Cardiac muscle cell (in vitro differentiated cells and primary cell): ENCODE measurements around the gene UBE2D3. TPM values are rescaled to one million over a fixed set of nuclear protein-coding genes. Genes with fewer than 3 reads are reported as not detected.

Experiments
- DNase-seq, 2 donors: peaks; one replicate each; pipeline versions ENCODE4 v3.0.0 to v3.0.0-alpha.2; 2010 to 2017; ENCODE audit warnings: low read depth in 1 of 2, low spot score in 1 of 2
- H3K27ac ChIP-seq: fragments of 200-600 bp; sonication (generic); 2 replicates; pipeline ENCODE4 v1.5.1; 2016
- H3K27me3 ChIP-seq: fragments of 200-600 bp; sonication (generic); 2 replicates; pipeline ENCODE4 v1.6.0; 2016; ENCODE audit warnings: control low read depth
- H3K36me3 ChIP-seq: fragments of 200-600 bp; sonication (generic); 2 replicates; pipeline ENCODE4 v1.5.1; 2016; ENCODE audit warnings: control low read depth
- H3K4me1 ChIP-seq: fragments of 200-600 bp; sonication (generic); 2 replicates; pipeline ENCODE4 v1.8.1; 2017; ENCODE audit warnings: low read depth, mild to moderate bottlenecking, mixed run types
- H3K4me3 ChIP-seq: fragments of 200-600 bp; sonication (generic); 2 replicates; pipeline ENCODE4 v1.5.1; 2016; ENCODE audit warnings: mild to moderate bottlenecking
- H3K9me3 ChIP-seq: fragments of 200-600 bp; sonication (generic); 2 replicates; pipeline ENCODE4 v1.5.1; 2017; ENCODE audit warnings: low read depth, mild to moderate bottlenecking, control low read depth
- polyA plus RNA-seq: library from polyadenylated mRNA; unstranded; fragments of >200 nt; fragmentation: Nextera tagmentation; extraction: Ambion mirVana; gene quantifications from 2 replicates; pipeline ENCODE4 v1.2.1, GENCODE V29; 2016
- total RNA-seq: library from RNA; depleted of rRNA; stranded (reverse); fragments of >200 nt; gene quantifications from 2 replicates; pipeline ENCODE4 v1.2.3, GENCODE V29; 2016
- TF ChIP-seq, protein P1 (sequence below): IDR thresholded peaks from 2 replicates; pipeline ENCODE4 v1.5.1; 2012; ENCODE audit warnings: low read depth, mild to moderate bottlenecking, low read length

The UBE2D3 gene
- total and polyA plus RNA-seq, 2 experiments from 2014 or later: 241 to 359 TPM

DNA sequence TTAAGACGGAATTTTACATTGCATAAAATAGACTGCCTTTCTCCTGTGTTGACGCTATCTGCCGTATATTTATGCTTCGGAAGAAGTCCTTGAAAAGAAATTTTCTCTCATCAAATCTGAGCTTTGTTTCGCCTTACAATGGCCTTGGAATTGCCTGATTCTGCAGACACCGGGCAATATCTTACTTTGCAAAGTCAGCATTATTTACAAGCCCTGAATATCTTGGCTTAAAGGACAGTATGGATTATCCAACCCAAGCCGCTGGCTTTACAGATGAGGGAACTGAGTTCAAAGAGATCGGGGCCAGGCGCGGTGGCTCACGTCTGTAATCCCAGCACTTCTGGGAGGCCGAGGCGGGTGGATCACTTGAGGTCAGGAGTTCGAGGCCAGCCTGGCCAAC, 65.4 kb downstream of the UBE2D3 start:
- DNase-seq: no peak
- H3K27ac ChIP-seq: no peak overlapping the region
- H3K36me3 ChIP-seq: no peaks in the 10 kb centered on the region
- TF ChIP-seq, protein P1, sequence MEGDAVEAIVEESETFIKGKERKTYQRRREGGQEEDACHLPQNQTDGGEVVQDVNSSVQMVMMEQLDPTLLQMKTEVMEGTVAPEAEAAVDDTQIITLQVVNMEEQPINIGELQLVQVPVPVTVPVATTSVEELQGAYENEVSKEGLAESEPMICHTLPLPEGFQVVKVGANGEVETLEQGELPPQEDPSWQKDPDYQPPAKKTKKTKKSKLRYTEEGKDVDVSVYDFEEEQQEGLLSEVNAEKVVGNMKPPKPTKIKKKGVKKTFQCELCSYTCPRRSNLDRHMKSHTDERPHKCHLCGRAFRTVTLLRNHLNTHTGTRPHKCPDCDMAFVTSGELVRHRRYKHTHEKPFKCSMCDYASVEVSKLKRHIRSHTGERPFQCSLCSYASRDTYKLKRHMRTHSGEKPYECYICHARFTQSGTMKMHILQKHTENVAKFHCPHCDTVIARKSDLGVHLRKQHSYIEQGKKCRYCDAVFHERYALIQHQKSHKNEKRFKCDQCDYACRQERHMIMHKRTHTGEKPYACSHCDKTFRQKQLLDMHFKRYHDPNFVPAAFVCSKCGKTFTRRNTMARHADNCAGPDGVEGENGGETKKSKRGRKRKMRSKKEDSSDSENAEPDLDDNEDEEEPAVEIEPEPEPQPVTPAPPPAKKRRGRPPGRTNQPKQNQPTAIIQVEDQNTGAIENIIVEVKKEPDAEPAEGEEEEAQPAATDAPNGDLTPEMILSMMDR: no peak
- peaks cover 17% of the 10 kb centered on the region for H3K4me1 ChIP-seq
- H3K4me3 ChIP-seq: no peak overlapping the region
- no peaks in the 10 kb centered on the region for H3K27me3 ChIP-seq
- H3K9me3 ChIP-seq: no peaks in the 10 kb centered on the region

DNA sequence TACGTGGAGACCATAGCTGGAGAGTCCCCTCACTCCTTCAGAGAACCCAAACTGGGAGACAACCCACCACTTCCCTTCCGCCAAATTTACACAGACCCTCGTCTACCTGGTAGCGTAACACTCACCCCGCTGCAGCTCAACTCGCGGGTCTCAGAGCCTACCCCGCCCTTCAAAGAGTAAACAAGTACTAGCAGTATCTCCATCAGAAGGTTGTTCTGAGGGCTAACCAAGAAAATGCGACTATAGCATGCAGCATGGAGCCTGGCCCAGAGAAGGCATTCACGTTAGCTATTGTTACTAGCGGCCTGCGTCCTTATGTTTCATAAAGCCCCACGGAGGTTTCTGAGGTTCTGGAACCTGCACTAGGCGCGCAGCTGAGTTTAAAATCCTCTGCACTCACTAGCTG, 66.1 kb downstream of the UBE2D3 start:
- H3K27ac ChIP-seq: peak overlapping the region; percentile 56
- TF ChIP-seq, protein P1: no peak
- DNase-seq: peak in 1 of 2 donors; percentile 32

DNA sequence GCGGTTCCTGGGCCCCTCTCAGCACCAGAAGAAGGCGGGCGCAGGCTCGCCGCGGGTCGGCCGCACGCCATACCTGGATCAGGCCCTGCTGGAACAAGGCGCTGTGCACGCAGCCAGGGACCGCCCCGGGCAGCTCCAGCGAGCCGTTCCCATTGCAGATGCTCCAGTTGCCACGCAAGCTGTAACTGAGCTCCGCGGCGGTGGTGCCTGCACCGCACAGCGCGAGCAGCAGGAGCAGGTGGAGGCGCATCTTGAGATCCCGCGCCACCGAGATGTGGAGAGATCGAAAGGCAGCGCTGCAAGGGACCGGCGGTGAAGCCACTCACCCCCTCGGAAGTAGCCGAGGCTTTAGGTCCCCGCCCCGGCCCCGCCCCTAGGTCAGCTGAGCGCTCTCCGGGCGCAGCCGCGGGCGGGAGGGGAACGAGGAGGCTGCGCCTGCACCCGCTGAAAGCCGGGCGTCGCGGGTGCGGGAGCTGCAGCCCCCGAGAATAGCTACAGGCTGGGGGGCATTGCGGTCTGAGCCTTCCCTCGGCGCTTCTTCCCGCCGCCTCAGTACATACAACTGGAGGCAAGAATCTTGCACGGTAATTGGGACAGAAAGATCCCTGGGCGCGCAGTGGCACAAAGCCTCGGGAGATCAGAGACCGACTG, 66.6 kb downstream of the UBE2D3 start, which contains the start of gene MANBA:
MANBA (minus strand) TSS at position 324 of the 651 bp plus-strand sequence; CDS start at position 250, 74 bp downstream.
- H3K27me3 ChIP-seq: no peaks in the 10 kb centered on the region
- DNase-seq: peak; percentile 80 to 90
- no peaks in the 10 kb centered on the region for H3K9me3 ChIP-seq
- peaks cover 17% of the 10 kb centered on the region for H3K4me1 ChIP-seq
- peak within 1 kb of the TSS; percentile 56 for H3K27ac ChIP-seq
- no peaks in the 10 kb centered on the region for H3K36me3 ChIP-seq
- TF ChIP-seq, protein P1: no peak
- H3K4me3 ChIP-seq: peak within 1 kb of the TSS; percentile 79

More for the DNA sequence above, 66.1 kb downstream of the UBE2D3 start:
- no peaks in the 10 kb centered on the region for H3K9me3 ChIP-seq
- no peaks in the 10 kb centered on the region for H3K36me3 ChIP-seq
- peak overlapping the region; percentile 79 for H3K4me3 ChIP-seq
- peaks cover 17% of the 10 kb centered on the region for H3K4me1 ChIP-seq
- H3K27me3 ChIP-seq: no peaks in the 10 kb centered on the region

DNA sequence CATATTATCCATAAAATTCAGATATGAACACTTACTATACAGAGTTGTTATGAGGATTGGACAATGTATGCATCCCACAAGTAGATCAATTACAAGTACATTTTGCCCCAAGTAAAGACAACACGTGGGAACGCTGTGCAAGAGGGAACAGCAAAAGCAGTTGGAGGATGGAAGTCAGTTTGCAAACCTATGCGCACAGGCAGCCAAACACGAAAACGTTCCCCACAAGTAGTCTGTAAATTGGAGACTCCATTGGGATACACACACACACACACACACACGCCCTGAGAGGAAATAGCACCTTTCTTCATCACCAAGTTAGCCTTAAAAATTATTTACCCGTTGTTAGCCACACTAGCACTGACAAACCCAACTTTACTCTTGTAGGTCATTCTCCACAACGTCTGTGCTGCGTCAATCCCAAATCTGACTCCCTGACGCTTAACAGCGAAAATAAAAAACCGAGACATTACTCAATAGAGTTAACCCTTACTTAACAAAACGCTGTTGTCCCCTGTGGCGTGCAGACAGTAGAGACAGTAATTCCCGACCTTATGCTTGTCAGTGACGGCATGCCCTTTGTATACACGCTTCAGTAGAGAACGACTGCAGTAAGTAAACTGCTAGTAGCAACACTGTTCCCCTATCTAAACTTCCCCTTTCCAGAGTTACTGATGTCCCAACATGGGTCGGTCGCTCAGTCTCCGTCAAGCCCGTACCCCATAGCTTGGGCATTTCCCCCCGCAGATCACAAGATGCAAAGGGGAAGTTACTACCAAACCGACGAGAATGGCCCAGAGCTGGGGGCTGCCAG, 67.3 kb downstream of the UBE2D3 start:
- Histone ChIP-seq H3K9me3 (no peaks in the 10 kb centered on the region), H3K27me3 (no peaks in the 10 kb centered on the region), H3K4me3 (peak overlapping the region; percentile 79), H3K36me3 (no peaks in the 10 kb centered on the region), H3K4me1 (peaks cover 17% of the 10 kb centered on the region), H3K27ac (peak overlapping the region; percentile 56)
- DNase-seq: peak; percentile 27 to 67
- TF ChIP-seq, protein P1: no peak

DNA sequence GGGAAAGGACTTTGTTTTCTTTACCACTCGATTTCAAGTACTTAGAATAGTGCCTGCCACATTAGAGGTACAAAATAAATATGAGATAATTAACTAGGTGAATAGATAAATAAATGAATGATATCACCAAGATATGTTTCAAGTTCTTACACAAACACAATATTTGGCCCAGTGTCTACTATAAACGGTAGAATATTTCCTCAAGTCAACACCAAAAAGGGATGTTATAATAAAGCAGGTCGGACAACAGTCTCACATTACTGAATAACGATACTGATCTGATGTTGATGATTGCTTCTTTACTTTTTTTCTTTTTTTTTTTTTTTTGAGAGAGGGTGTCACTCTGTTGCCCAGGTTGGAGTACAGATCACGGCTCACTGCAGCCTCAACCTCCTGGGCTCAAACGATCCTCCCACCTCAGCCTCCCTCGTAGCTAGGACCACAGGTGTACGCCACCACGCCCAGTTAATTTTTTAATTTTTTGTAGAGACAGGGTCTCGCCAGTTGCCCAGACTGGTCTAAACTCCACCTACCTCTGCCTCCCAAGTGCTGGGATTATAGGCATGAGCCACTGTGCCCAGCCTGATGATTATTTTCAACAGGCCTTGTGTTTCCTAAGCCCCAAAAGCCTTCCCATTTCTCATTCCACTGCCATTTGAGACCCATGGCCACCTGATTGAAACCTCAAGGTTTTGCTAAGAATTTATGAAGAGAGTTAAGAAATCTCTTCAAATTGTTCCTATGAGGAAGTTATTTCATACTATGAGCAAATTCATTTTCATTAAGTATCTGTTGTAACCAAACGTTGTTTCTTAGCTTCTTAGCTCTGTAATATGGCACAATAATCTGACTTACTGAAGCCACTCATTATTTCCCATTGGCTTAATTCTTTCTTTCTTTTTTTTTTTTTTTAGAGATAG, 68.8 kb downstream of the UBE2D3 start:
- no peaks in the 10 kb centered on the region for H3K9me3 ChIP-seq
- peak overlapping the region; percentile 52 for H3K27ac ChIP-seq
- H3K36me3 ChIP-seq: no peaks in the 10 kb centered on the region
- DNase-seq: no peak
- no peaks in the 10 kb centered on the region for H3K27me3 ChIP-seq
- peaks cover 17% of the 10 kb centered on the region for H3K4me1 ChIP-seq
- TF ChIP-seq, protein P1: no peak
- H3K4me3 ChIP-seq: no peak overlapping the region
